GM19239 (cell line): ENCODE data around the gene ERG.

ENCODE experiments used
- DNase-seq: peaks from one replicate; pipeline ENCODE4 v3.0.0; 2011; ENCODE audit warnings: low spot score; ENCODE audit not compliant: insufficient read length
- FAIRE-seq: peaks from 2 replicates; lab custom pipeline; 2011; peaks lifted over from hg19 to GRCh38; lab: Jason Lieb, UNC

Gene ERG

GRCh38 chr21:38477226-38477625 is 21.1 kb downstream of the ERG start:
- FAIRE-seq (no peak), DNase-seq (no peak)

- DNase-seq (no peak), FAIRE-seq (no peak)
These were observed 21.9 kb downstream of the ERG start for GRCh38 chr21:38476385-38476784.

GRCh38 chr21:38475519-38475918 is 22.8 kb downstream of the ERG start:
- FAIRE-seq (no peak), DNase-seq (no peak)

GRCh38 chr21:38474796-38475195 is 23.5 kb downstream of the ERG start:
- no peak for FAIRE-seq
- DNase-seq, result no peak

- DNase-seq (no peak), FAIRE-seq (no peak)
These were observed 24.2 kb downstream of the ERG start for GRCh38 chr21:38474124-38474523.

GRCh38 chr21:38472412-38473108 is 25.7 kb downstream of the ERG start:
- FAIRE-seq, result no peak

GRCh38 chr21:38471766-38472165 is 26.5 kb downstream of the ERG start:
- no peak for FAIRE-seq
- DNase-seq, result no peak

More at GRCh38 chr21:38472412-38473108, 25.7 kb downstream of the ERG start:
- DNase-seq, result no peak

- FAIRE-seq (no peak), DNase-seq (no peak)
These were observed 27.5 kb downstream of the ERG start for GRCh38 chr21:38470755-38471154.

GRCh38 chr21:38469642-38470041 is 28.6 kb downstream of the ERG start:
- FAIRE-seq (no peak), DNase-seq (no peak)

- no peak for DNase-seq
These were observed 29.3 kb downstream of the ERG start for GRCh38 chr21:38468989-38469388.

GRCh38 chr21:38467911-38468310 is 30.4 kb downstream of the ERG start:
- no peak for FAIRE-seq

More at GRCh38 chr21:38468989-38469388, 29.3 kb downstream of the ERG start:
- FAIRE-seq, result no peak

GRCh38 chr21:38467374-38467773 is 30.9 kb downstream of the ERG start:
- DNase-seq, result no peak
- FAIRE-seq, result no peak

More at GRCh38 chr21:38467911-38468310, 30.4 kb downstream of the ERG start:
- no peak for DNase-seq

GRCh38 chr21:38460171-38460742 is 38.0 kb downstream of the ERG start:
- no peak for DNase-seq

GRCh38 chr21:38459490-38459889 is 38.8 kb downstream of the ERG start:
- FAIRE-seq (no peak), DNase-seq (no peak)

More at GRCh38 chr21:38460171-38460742, 38.0 kb downstream of the ERG start:
- no peak for FAIRE-seq

GRCh38 chr21:38455403-38455802 is 42.9 kb downstream of the ERG start:
- DNase-seq (no peak), FAIRE-seq (no peak)

- FAIRE-seq (no peak), DNase-seq (no peak)
These were observed 43.6 kb downstream of the ERG start for GRCh38 chr21:38454702-38455101.

GRCh38 chr21:38454161-38454560 is 44.1 kb downstream of the ERG start:
- FAIRE-seq, result no peak

GRCh38 chr21:38448671-38449385 is 49.4 kb downstream of the ERG start:
- DNase-seq, result no peak

More at GRCh38 chr21:38454161-38454560, 44.1 kb downstream of the ERG start:
- DNase-seq, result no peak

GRCh38 chr21:38447611-38448010 is 50.7 kb downstream of the ERG start:
- FAIRE-seq (no peak), DNase-seq (no peak)

More at GRCh38 chr21:38448671-38449385, 49.4 kb downstream of the ERG start:
- no peak for FAIRE-seq

- no peak for DNase-seq
These were observed 53.6 kb downstream of the ERG start for GRCh38 chr21:38444691-38445090.

GRCh38 chr21:38443110-38443509 is 55.2 kb downstream of the ERG start:
- DNase-seq (no peak), FAIRE-seq (no peak)

More at GRCh38 chr21:38444691-38445090, 53.6 kb downstream of the ERG start:
- FAIRE-seq, result no peak
